GOT3 (cell line): ENCODE data around the gene HSPA12B.

ENCODE experiments used
- DNase-seq: peaks from one replicate; lab custom pipeline; 2025; ENCODE audit warnings: mixed read lengths; lab: John Stamatoyannopoulos, UW

HSPA12B gene, protein sequence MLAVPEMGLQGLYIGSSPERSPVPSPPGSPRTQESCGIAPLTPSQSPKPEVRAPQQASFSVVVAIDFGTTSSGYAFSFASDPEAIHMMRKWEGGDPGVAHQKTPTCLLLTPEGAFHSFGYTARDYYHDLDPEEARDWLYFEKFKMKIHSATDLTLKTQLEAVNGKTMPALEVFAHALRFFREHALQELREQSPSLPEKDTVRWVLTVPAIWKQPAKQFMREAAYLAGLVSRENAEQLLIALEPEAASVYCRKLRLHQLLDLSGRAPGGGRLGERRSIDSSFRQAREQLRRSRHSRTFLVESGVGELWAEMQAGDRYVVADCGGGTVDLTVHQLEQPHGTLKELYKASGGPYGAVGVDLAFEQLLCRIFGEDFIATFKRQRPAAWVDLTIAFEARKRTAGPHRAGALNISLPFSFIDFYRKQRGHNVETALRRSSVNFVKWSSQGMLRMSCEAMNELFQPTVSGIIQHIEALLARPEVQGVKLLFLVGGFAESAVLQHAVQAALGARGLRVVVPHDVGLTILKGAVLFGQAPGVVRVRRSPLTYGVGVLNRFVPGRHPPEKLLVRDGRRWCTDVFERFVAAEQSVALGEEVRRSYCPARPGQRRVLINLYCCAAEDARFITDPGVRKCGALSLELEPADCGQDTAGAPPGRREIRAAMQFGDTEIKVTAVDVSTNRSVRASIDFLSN

DNA sequence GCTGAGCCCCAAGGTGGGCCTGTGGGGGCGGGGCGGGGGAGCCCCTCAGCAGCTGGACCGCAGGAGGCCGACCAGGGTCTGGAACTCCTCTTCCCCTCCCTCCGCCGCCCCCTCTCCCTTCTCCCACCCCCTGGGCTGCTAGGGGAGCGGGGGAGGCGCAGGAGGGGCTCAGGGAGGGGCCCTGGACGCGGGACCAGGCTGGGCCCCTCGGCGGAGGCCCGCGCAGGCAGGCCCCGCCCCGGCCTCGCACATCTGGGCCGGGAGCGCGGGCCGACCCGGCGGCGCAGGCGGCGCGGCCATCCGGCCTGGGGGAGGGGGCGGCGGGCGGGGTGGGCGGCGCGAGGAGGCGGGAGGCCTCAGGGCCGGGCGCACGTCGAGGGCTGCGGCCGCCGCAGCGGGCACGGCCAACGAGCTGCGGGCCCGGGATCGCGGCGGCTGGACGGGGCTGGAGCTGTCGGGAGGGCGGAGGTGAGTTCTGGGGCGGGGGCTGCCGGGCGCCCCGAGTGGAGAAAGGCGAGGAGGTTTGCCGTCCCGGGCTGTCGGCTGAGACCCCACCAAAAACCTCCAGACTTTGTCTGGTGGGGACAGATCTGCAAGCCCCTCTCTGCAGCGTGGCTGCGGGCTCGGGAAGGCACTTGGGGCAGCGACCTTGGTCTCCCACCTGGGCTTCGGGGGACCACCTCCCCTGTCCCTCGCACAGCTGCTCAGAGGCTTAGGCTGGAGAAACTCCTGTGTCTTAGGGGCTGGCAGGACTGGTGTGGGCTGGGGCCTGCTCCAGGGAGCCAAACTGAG, at the start of gene HSPA12B:
TSS of gene HSPA12B (plus strand) at position 359 of the 792 bp plus-strand sequence. CDS start 5,990 bp downstream, outside the sequence.
- DNase-seq: no peak

DNA sequence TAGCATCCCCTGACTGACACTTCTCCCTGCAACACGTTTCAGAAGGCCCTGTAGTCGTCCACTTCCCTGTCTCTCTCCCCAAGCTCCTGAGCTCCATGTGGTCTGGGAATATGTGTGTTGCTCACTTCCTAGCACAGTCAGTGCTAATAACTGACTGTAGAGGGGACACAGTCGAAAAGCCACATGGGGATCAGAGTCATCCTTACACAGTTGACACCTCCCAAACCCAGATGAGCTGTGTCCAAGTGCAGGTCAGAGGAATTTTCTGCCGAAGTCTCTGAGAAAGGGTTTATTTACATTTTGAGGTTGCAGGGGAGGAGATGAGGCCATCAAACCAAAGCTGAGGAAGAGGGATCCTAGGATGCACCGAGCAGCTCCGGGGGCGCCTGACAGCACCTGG, 47.1 kb upstream of the HSPA12B start:
- DNase-seq: no peak

DNA sequence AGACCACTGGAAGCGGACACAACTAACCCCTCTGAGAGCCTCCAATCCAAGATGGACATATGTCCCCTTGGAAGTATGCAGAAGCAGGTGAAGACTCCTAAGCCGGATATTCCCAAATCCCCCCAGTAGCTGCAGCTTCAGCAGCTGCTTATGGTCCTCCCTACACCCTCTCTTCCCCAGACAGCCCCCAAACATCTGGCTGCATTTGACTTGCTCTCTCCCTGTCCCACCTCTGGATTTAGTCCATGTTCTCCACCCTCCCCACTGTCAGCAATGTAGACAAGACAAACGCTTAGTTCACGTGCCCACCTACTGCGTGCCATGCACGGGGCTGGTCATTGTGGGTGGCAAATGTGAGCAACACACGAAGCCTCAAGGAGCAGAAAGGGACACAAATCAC, 46.1 kb upstream of the HSPA12B start:
- DNase-seq: no peak

DNA sequence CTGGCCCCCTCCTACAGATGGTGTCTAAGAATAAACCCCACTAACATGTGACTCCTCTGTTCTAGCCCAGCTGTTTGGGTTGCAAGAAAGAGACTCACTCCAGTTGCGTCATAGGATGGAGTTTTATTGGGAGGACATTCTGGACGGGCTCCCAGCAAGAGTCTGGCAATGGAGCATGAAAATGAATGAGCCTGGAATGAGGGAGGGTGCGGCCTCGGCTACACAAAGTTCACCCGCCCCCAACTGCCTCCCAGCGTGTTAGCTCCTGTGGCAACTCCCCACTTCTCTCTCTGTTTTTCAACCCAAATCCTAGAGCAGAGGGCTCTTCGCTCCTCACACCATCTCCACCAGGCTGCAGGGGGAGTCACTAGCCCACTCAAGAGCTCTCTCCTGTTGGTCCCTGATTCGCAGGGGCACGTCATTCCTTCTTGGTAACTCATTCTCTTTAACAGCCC, 45.6 kb upstream of the HSPA12B start:
- DNase-seq: no peak

DNA sequence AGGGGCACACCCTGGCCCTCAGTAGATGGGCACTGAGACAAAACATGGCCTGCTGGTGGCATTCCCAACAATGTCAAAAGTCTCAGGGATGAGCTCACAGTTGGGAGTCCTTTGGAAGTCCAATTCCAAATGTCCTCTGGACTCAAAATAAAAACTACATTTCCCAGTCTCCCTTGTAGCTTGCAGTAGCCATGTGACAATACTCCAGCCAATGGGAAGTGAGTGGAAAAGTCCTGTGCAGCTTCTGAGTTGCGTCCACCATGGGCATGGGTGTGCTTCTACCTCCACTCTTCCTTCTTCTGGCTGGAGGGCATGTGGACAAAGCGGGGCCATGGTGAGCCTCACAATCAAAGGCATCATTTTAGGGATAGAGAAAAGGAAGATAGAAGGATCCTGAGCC, 44.8 kb upstream of the HSPA12B start:
- no peak for DNase-seq

DNA sequence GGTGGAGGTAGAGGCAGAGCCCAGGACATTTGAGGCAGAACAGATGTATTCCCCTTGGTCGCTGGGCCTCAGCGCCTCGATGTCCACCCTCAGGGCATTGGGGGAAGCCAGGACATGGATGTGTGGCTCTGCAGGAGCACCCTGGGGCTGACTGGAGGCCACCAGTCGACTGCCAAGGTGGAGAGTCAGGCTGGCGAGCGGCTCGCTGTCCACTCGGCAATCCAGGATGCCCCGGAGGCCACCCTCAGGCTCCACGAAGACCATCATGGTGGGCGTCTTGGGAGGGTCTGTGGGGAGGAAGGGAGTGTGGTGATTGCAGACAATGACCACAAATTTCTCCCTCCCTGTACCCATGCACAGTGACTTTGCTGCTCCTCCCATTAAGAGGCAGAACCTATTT, 42.5 kb upstream of the HSPA12B start:
- DNase-seq: no peak

DNA sequence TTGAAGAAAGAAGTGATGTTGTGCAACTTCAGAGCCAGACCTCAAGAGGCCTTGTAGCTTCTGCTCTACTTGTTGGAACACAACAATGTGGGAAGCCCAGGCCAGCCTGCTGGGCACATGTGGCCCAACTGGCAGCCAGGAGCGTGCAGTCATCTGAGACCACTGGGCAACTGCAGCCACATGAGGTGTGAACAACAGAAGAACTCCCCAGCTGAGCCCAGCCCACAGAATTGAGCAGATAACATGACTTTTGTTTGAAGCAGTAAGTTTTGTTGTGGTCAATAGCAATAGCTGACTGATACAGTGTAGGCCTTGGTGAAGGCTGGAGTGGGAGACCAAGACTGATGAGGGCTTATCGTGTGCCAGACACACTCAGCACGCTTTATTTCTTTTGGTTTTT, 42.1 kb upstream of the HSPA12B start:
- no peak for DNase-seq

DNA sequence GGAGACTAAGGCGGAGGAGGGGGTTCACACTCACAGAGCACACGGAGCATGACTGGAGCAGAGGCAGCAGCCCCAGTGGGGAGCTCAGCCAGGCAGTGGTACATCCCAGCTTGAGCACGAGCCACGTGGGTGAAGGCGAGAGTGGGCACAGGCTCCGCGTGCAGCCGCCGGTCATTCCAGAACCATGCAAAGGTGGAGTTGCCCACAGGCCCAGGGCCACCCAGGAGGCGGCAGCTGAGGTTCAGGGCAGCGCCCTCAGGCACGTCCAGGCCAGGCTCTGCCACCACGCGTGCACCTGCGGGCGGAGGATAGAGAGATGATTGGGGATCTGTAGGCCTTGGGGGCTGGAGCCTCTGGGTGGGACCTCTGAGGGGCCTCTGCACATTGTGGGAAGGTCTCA, 41.2 kb upstream of the HSPA12B start:
- no peak for DNase-seq

DNA sequence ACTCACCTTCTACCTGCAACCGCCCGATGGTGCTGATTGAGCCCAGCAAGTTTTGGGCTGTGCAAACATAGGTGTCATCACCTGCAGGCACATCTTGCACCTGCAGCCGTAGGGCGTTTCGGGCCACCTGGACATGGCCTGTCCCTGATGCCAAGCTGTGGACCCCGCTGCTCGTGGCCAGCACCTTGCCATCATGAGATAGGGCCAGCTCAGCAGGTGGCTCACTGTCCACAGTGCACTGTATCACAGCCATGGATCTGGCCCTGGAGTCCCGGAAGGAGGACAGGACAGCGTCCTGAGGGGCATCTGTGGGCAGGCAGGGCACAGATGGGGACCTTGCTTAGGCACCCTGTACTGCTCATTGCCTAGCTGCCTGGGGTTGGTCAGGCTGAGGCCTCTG, 40.6 kb upstream of the HSPA12B start:
- no peak for DNase-seq

DNA sequence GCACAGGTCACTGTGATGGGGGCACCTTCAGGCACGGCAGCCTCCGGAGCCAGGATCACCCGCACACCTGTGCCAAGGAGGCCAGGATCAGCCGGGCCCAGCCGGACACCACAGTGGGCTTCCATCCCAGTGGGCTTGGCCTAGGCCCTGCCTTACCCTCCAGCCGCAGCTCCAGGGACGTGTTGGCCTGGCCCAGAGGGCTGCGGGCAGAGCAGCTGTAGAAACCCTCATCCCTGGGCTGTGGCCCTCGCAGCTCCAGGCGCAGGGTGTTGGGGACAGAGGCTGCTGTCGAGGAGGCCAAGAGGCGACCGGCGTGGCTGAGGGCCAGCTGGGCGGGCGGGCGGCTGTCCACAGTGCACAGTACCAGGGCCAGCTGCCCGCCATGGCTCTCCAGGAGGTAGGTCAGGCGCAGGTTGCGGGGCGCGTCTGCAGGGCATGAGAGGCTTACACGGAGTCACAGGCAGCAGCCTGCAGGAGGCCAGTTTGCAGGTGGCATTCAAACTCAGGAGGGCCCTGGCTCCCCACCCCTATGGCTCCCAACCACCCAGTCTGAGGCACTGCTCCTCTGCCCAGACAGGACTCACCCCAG, 39.7 kb upstream of the HSPA12B start:
- no peak for DNase-seq

DNA sequence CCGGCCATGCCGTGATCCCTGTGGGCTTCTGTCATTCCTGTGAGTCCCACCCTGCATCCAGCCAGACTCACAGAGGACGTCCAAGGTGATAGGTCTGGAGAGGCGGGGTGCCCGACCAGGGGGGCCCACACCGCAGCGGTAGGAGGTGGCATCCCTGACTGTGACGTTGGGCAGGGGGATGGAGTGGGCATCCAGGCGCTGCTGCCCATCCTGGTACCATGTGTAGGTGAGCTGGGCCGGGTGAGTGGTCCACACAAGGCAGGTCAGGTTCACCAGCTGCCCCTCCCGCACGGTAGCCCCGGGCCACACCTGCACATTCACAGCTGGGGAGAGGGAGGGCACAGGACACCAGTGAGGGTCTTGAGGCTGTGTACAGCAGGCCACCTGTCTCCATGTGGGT, 39.1 kb upstream of the HSPA12B start:
- DNase-seq: no peak

DNA sequence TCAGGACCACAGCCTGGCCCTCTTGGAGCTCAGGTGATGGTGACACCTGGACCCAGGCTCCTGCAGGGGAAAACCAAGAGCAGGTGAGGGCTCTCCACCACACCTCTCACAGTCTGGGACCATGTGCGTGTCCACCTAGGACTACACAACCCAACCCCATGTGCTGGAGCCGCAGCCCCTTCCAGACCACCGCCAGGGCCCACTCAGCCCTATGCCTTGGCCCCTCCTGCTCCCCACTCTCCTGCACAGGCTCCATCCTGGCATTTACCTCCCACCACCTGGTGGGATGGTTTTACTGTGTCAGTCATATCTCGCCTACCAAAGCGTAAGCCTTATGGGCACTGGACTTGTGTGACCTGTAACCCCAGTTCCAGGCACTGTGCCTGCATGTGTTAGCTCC, 37.6 kb upstream of the HSPA12B start:
- DNase-seq: no peak

DNA sequence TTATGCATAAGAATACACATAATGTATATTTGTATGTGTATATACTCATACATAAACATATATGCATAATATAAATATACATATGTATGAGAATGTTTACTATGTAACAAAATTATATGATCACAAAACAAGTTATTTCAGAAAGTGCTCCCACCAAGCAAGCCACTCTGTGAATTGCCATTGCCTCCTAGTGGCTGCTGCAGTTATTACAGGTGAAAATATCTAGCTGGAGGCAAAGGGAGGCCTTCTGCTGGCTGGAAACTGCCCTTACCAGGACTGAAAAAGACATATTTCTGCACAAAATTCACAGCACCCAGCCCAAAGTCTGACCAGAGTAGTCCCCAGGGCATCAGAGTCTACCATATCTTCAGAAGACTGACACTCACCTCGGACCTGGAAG, 36.3 kb upstream of the HSPA12B start:
- DNase-seq: no peak

DNA sequence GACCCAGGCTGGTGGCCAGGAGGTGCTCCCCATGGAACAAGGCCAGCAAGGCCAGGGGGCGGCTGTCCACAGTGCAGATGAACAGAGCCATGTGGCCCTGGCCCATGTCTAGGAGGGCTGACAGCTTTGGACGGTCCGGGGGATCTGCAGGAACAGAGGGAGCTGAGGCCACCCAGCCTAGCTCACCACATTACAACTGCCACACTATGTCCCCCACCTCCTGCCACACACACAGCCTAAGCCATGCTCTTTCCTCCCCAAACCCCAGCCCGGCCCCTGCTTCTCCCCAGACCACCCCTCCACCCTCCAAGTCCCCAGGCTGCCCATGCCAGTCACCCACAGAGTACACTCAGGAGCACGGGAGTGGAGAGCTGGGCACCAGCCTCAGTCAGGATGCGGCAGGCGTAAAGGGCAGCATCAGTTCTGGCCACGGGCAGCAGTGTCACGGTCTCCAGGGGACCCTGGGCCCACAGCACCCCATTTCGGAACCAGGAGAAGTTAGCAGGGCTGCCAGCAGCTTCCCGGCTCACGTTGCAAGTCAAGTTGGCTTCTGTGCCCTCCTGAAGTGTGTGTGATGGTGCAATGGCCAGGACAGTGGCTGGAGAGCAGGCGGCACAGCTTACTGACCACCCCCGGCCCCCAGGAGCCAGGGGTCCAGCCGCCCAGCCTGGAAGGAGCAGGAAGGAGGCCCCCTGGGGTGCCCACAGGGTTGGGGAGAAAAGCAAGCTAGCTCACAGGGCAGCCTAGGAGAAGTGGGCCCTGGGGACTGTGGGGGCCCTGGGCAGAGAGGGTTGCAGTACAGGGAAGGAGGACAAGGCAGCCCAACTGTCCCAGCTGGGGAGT, 35.5 kb upstream of the HSPA12B start:
- DNase-seq: no peak

DNA sequence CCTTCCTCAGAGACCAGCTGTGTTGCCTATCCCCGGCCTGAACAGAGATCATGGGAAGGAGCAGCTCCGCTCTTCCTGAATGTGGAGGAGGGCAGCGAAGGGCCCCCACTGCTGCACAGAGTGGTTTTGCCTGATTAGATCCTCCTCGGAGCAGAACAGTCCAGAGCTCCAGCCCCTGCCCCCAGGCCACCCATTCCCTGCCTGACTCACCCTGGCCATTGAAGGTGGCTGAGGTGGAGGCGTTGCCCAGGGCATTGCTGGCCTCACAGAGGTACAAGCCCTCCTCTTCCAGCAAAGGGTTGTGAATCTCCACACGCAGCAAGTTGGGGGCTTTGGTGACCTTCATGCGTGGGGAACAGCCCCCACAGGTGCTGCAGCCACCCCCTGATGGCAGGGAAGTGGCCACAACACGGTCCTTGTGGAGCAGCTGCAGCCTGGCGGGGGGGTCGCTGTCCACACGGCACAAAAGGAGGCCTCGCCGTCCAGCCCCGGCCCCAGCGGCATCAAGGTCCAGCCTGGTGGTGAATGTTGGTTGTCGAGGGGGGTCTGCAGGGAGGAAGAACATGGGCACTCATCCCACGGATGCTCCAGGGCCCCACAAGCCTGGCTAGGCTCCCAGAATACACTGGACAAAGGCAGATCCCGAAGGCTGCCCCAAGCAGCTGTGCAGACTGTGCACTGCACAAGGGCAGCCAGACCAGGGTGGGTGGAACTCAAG, 34.7 kb upstream of the HSPA12B start:
- DNase-seq: no peak

DNA sequence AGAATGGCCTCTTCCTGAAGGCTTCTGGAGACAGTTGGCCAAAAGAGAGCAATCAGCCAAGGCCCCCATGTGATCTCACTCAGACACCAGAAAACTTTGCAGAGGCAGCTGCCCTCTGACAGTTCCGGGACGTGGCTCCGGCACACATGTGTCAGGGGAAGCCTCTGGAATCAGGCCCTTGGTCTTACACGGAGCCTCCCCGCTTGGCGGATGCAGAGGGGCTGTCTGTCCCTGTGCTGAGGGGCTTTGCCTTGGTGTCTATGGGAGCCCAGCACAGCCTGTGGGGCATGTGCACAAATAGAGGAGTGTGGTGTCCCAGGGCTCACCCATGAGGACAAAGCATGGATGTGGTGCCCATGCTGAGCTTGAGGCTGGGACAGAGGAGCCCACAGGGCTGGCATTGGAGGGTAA, 33.9 kb upstream of the HSPA12B start:
- DNase-seq: no peak

DNA sequence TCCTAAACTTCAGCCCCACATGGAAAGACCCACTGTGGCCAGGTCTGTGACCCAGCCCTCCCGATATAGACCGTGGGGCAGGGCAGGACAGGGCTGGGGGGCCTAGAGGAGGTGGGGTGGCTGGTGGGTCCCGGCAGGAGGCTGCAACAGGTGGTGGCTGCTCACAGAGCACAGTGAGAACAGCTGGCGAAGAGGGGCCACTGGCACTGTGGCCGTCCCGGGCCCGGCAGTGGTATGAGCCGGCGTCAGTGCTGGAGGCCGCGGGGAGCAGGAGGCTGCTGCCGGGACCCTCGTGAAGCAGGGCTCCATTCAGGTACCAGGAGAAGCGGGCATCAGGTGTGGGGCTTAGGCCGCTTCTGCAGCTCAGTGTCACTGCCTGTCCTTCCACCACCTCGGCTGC, 33.4 kb upstream of the HSPA12B start:
- DNase-seq: no peak

DNA sequence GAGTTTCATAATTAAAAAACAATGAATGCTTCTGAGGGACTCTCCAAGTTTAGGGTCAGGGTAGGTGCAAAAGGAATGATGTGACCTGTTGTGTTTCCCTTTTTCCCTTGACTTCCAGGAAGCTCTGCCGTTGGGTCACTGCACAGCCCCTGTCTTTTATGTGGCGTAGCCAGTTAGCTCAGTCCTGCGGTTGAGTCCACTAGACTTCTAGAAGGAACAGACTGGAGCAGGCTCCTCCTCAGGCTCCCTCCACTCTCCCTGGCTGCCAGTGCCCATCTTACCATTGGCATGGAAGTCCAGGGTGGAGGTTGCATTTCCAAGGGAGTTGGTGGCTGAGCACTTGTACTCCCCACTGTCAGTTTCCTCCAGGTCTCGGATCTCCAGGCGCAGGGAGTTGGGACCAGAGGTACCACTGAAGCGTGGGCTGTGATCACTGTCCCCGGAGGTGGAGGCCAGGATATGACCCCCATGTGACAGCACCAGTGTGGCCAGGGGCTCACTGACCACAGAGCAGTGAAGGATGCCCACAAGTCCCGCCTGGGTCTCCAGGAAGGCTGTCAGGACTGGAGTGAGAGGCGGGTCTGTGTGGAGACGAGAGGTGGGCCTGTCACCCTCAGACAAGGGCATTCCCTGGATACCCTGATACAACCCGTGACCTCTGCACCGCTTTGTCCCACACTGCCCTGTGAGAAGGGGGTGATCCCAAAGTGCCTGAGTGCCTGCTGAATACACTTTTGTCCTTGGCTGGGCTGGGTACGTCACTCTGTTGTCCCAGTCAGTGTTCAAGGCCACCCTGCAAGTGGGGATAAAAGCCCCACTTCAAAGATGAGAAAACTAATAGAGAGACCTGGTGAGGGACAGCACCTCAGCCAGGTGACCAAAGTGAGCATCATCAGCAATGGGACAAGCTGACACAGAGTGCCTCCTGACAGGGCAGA, 31.2 kb upstream of the HSPA12B start:
- DNase-seq: no peak

DNA sequence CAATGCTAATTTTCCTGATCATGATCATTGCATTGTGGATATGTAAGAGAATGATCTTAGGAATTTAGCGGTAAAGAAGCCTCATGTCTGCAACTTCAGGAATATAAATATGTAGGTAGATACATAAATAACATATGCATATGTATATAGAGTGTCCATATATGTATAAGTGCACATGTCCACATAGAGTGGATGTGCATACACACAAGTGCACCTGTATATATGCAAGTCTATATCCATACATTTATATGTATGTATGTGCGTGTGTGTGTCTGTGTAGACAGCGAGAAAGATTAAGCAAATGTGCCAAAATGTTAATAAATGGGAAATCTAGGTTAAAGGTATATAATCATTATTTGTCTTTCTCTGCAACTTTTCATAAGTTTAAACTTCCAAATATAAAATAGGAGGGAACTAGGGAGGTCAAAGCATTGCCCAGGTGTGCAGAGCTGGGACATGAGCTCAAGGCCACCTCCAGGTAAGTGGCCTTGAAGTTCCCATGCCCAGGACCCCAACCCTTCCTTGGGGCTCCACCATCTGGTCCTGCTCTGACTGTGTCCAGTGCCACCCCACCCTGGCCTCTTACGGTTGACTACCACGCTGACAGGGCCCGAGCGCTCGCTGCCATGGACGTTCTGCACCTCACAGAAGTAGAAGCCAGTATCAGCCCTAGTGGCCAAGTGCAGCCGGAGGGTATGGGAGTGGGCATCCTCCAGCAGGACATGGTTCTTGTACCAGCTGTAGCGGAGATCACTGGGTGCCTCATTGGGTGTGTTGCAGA, 29.7 kb upstream of the HSPA12B start:
- DNase-seq: no peak
